HL-60/S4 treated with retinoic acid at 250 ng/mL for 4 days and 3 days (cell line): ENCODE measurements around the gene SLC22A31.

Experiments
- in situ Hi-C: fragments of 300-500 bp; cut with MboI; formaldehyde crosslinking; loops from 2 replicates; pipeline ENCODE4 v1.7.0; 2022; ENCODE audit warnings: low sequenced_read_pairs

SLC22A31 gene

GRCh38 chr16:89184933-89185794, 15.2 kb downstream of the SLC22A31 start:
- in situ Hi-C loops, result no loop called here

DNA sequence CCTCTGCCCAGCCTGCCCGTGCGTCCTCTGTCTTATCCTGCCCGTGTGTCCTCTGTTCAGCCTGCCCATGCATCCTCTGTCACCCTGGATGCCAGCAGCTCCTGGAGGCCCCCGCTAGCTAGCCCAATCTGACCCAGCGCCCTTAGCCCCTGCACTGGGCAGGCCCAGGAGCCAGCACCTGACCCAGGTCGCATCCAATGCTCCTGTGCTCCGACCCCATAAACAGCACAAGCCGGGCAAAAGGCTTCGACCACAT, 15.7 kb downstream of the SLC22A31 start:
- in situ Hi-C loops, result no loop called here

GRCh38 chr16:89183975-89184676, 16.2 kb downstream of the SLC22A31 start:
- in situ Hi-C loops, result no loop called here

DNA sequence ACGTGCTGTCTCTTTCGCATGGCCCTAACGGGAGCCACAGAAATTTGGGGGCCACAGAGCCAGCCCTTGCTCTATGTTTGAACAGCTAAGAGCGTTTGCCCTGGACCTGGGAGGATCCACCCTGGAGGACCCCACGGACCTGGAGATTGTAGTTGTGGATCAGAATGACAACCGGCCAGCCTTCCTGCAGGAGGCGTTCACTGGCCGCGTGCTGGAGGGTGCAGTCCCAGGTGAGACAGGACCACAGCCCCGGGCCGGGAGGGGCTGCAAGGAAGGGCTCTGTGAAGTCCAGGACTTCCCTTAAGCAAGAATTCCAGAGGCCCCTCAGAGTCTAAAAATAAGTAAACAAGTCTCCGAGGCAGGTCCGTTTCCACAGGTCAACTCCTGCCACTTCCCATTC, 16.9 kb downstream of the SLC22A31 start:
- in situ Hi-C loops, result no loop called here

GRCh38 chr16:89179656-89180315, 20.6 kb downstream of the SLC22A31 start:
- in situ Hi-C loops, result no loop called here

DNA sequence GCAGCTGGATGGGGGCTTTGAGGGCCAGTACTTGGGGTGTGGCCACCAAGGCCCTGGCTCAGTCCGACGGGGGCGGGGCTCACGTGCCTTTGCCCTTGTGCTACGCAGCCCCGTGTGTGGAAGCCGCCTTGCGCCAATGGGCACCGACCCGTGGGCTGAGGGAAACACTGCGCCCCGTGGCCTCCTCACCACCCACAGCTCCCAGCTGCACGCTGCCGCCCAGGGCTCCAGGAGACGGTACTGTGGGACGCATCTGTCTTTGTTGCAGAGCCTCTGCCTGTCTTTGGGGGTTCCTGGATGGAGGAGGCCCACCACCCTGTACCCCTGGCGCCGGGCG, 21.2 kb downstream of the SLC22A31 start:
- in situ Hi-C loops, result no loop called here

- in situ Hi-C loops, result no loop called here
These were observed 21.7 kb downstream of the SLC22A31 start for GRCh38 chr16:89178453-89179147.

DNA sequence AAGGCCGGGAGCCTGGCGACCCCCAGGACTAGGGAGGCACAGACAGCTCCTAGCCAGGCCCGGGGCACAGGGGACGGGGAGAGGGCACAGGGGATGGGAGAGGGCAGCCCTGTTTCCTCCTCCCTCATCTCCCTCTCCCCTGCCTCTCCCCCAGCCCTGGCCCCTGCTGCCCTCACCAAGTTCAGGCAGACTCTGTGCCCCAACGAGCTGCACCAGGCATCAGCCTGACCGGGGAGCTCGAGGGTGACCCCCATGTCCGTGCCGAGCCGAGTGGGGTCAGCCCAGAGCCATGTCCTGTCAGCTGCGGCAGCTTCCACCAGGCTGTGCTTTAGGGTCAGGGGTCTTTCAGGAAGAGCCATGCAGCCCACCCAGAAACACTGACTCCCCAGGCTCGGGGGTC, 22.8 kb downstream of the SLC22A31 start:
- in situ Hi-C loops, result no loop called here

- in situ Hi-C loops, result no loop called here
These were observed 23.6 kb downstream of the SLC22A31 start for GRCh38 chr16:89176717-89177116.

DNA sequence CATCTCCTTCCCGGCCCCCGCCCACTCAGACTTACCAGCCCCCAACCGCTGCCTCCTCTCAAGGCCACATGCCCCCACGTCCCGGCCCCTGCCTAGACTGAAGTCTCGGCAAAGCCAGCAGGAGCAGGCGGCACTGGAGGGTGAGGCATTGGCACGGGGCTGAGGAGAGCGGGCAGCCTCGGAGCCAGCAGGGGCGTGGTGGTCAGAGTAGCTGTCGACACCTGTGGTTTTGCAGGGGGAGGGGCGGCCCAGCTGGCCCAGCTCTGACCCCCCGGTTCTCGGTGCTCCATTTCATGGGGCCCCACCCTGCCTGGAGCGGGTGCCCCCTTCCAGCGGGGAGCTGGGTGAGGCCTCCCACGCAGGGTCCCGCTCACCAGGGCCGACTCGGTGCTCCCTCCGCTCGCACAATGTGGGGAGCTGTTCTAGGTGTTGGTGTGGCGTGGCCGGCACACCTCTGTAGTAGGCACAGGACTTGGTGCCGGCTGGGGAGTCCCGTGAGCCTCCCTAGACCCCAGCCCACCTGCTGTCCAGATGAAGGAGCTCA, 24.1 kb downstream of the SLC22A31 start:
- in situ Hi-C loops, result no loop called here

DNA sequence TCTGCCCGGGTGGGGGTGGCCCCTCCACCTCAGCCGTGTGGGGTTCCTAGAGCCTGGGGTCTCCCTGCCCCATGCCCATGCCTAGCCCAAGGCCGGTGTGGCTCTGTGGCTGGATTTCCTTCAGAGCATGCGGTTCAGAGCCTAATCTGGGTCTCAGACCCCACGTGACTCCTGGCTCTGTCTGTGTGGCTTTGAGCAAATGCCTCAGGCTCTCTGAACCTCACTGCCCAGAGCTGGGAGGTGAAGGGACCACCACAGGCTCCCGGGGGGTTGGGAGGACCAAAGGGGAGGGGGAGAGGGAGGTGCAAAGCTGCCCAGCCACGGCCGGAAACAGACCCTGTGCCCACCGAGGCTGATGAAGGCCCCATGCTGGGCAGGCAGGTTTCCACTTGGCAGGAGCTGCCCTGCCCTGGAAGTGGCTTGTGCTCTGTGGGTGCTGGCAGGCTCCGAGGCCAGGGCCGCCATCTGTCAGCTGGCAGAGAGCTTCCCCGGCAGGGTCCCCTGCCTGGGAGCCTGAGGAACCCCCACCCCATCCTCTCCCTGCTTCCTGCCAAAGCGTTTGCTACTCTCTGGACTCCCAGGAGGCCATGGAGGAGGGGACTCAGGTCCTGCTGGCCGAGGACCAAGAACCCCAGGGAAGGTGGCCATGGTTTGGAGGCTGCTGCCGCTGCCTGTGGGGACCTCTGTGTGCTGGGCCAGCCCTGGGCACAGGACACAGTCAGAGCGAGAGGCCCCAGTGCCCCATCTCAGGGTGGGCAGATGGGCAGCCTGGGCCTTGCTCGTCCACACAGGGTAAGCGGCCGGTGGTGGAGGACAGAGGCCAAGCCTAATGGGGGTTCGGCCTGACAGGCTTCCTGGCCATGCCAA, 24.8 kb downstream of the SLC22A31 start:
- in situ Hi-C loops, result no loop called here

GRCh38 chr16:89174877-89175276, 25.5 kb downstream of the SLC22A31 start:
- in situ Hi-C loops, result no loop called here

DNA sequence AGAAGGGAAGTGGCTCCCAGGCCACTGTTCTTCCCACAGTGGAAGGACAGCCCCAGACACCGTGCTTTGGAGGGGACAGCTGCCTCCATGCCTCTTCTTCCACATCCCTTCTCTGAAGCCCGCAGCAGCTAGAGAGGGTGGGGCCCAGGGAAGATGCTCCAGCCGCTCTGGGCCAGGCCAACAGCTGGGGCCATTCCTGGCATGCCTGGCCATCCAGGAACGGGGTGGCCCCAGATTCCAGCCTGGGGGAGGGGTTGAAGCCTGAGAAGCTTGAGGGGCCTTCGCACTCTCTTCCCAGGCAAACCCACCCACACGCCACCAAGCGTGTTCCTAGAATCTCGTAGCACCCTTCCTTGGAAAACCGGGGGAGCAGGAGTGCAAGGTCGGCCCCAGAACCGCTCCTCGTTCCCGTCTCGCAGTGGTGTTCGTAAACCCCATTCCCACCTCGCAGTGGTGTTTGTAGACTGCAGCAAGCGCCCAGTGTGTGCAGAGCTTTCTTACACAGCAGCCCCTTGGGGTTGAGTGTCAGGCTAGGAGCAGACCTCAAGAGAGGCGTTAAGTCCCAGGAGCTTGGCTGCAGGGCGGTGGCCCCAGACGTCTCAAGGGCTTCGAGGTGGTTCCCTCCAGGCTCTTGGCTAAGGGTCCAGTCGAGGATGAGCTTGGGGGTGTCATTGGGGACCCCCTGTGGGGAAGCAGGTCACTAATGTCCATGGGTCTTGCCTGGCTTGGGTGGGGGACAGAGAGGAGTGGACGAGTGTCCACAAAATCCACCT, 26.1 kb downstream of the SLC22A31 start:
- in situ Hi-C loops, result no loop called here

GRCh38 chr16:89173174-89173921, 27.0 kb downstream of the SLC22A31 start:
- in situ Hi-C loops, result no loop called here

- in situ Hi-C loops, result no loop called here
These were observed 27.7 kb downstream of the SLC22A31 start for GRCh38 chr16:89172528-89173173.

DNA sequence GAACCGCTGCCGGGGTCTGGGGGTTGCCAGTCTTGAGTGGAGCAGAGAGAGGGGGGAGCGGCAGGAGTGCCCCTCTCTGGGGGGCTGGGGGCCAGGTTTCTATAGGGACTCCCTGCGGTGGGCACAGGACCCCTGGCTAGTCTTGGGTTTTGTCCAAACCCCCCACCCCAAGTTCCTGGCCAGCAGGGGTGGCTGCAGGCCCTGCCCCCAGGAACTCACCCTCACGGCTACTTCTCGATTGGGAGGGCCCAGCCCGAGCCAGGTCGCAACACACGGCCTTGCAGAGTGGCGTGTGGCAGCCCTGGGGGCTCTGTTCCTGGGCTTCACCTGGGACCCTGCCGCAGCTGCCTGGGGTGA, 28.2 kb downstream of the SLC22A31 start:
- in situ Hi-C loops, result no loop called here

DNA sequence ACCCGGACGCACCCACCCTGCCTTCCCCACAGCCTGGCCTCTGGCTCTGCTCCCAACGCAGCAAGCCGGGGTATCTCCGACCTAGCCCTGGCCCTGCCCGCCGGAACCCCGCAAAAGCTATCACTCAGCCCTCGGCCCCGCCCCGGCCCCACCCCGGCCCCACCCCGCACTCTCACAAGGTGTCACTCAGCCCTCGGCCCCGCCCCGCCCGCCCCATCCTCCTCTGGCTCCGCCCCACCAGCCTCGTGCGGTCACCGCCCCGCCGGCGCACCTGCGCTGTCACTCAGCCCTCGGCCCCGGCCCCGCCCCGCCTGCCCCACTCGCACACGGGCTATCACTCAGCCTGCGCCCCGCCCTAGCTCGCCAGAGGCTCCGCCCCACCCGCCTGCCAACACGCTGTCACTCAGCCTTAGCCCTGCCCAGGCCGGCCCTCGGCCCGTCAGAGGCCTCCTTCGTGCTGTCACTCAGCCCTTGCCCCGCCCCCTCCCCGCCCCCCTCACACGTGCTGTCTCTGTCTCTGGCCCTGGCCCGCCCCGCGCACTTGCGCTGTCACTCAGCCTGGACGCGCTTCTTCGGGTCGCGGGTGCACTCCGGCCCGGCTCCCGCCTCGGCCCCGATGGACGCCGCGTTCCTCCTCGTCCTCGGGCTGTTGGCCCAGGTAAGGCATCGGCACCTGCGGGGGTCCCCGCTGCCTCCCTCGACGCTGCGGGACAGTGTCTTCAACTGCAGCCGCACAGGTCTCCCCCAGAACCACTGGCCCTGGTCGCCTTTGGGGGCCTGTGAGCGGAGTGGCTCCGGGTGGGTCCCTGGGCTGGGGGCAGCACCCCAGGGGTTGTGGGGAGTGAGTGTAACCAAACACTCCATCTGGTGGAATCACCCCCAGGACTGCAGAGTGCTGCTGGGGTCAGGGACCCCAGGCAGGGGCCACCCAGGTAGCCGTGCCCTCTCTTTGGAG, 28.8 kb downstream of the SLC22A31 start, which contains the start of gene CDH15:
CDH15 (plus strand) TSS at position 533 of the 955 bp plus-strand sequence; CDS start at position 617, 84 bp downstream.
- in situ Hi-C loops, result no loop called here
